ENCODE results near the gene CDKAL1. TPM values are rescaled to one million over a fixed set of nuclear protein-coding genes. Genes with fewer than 3 reads are reported as not detected.

Gene CDKAL1
- total RNA-seq, 1 experiment from 2014 or later: 13.8 TPM

DNA sequence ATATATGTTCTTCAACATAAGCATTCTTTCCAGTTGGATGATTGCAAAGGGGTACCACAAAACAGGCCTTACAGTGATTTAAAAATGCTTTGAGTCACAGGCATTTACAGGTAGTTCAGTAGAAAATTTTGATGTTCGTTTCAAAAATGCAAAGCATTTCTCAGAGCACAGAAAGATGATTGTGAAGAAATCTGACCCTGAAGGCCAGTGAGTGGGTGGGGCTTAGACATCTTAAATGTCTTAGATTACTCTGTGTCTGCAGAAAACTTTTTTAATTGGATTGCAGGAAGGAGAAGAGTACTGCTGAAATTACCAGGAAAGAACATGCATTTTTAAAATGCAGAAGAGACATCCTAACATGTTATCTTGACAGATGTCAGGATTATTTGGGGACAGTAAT lies 268.3 kb downstream of the CDKAL1 start:
- no peak overlapping the region for H3K4me2 ChIP-seq (ENCODE audit: low read length)
- no TSS peak for BruUV-seq (replicated peaks)
- no peak overlapping the region for H3K27ac ChIP-seq (ENCODE audit: low read length)
- no peak for DNase-seq
- no peak overlapping the region for H2AFZ ChIP-seq (ENCODE audit: low read length)
- H3K36me3 ChIP-seq (ENCODE audit: low read depth, low read length): no peaks in the 10 kb centered on the region; the same call in 1 of the 2 replicates
- CTCF ChIA-PET: no interaction called here
- TF ChIP-seq EZH2 (IDR thresholded peaks at IDR 0.05; ENCODE audit: low read length, unreplicated experiment) (no peak), EZH2phosphoT487 (IDR thresholded peaks at IDR 0.05; ENCODE audit: borderline replicate concordance, low read length) (no peak)
- TF ChIP-seq, protein P1, sequence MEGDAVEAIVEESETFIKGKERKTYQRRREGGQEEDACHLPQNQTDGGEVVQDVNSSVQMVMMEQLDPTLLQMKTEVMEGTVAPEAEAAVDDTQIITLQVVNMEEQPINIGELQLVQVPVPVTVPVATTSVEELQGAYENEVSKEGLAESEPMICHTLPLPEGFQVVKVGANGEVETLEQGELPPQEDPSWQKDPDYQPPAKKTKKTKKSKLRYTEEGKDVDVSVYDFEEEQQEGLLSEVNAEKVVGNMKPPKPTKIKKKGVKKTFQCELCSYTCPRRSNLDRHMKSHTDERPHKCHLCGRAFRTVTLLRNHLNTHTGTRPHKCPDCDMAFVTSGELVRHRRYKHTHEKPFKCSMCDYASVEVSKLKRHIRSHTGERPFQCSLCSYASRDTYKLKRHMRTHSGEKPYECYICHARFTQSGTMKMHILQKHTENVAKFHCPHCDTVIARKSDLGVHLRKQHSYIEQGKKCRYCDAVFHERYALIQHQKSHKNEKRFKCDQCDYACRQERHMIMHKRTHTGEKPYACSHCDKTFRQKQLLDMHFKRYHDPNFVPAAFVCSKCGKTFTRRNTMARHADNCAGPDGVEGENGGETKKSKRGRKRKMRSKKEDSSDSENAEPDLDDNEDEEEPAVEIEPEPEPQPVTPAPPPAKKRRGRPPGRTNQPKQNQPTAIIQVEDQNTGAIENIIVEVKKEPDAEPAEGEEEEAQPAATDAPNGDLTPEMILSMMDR (conservative IDR thresholded peaks at IDR 0.05; ENCODE audit: low read depth, low read length): no peak
- H3K79me2 ChIP-seq (ENCODE audit: low read length): no peaks in the 10 kb centered on the region
- H3F3A ChIP-seq (ENCODE audit: low read length, unreplicated experiment): no peaks in the 10 kb centered on the region
- no peaks in the 10 kb centered on the region for H3K4me1 ChIP-seq (ENCODE audit: insufficient read depth, low read length)
- intact Hi-C loops (cut with micrococcal nuclease): no loop called here
- no peaks in the 10 kb centered on the region for H4K20me1 ChIP-seq (ENCODE audit: low read length)
- 0 out of 2 replicates have a peak, but pooled peaks cover 6% of the 10 kb centered on the region for H3K9me3 ChIP-seq (ENCODE audit: low read length)
- no peaks in the 10 kb centered on the region for H3K9me2 ChIP-seq (replicated peaks; ENCODE audit: low read length)
- no peak overlapping the region for H3K9ac ChIP-seq (ENCODE audit: low read length)
- H3K27me3 ChIP-seq (ENCODE audit: low read length): no peaks in the 10 kb centered on the region
- H3K4me3 ChIP-seq (ENCODE audit: low read length): no peak overlapping the region
- POLR2A ChIA-PET (ENCODE audit: unreplicated experiment): no interaction called here
- no peak for ATAC-seq

DNA sequence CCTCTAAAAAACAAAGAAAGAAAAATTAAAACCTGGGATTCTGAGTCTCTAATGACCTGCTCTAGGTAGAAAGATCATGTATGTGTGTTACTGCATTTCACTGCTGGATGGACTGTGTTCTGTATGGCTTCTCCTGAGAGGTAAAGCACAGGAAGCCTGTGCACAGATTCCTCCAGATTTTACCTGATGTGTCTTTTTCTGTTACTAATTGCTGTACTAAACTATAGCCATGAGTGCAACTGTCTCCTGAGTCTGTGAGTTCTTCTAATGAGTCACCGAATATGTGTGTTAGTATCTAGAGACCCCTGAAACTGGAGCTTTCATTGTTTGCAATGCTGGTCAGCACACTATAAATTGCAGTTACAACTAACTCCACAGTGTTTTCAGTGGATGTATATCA lies 270.8 kb downstream of the CDKAL1 start:
- intact Hi-C loops (cut with micrococcal nuclease): no loop called here
- no TSS peak for BruUV-seq (replicated peaks)
- H4K20me1 ChIP-seq (ENCODE audit: low read length): no peaks in the 10 kb centered on the region
- H3K9me2 ChIP-seq (replicated peaks; ENCODE audit: low read length): no peaks in the 10 kb centered on the region
- no peak overlapping the region for H2AFZ ChIP-seq (ENCODE audit: low read length)
- H3K4me2 ChIP-seq (ENCODE audit: low read length): no peak overlapping the region
- no peaks in the 10 kb centered on the region for H3K27me3 ChIP-seq (ENCODE audit: low read length)
- no peak for TF ChIP-seq EZH2phosphoT487 (IDR thresholded peaks at IDR 0.05; ENCODE audit: borderline replicate concordance, low read length)
- TF ChIP-seq, protein P1 (conservative IDR thresholded peaks at IDR 0.05; ENCODE audit: low read depth, low read length): no peak
- ChIA-PET CTCF (no interaction called here), POLR2A (ENCODE audit: unreplicated experiment) (no interaction called here)
- no peak for DNase-seq
- H3K79me2 ChIP-seq (ENCODE audit: low read length): no peaks in the 10 kb centered on the region
- no peaks in the 10 kb centered on the region; the same call in 1 of the 2 replicates for H3K36me3 ChIP-seq (ENCODE audit: low read depth, low read length)
- no peak overlapping the region for H3K4me3 ChIP-seq (ENCODE audit: low read length)
- peak; percentile 15; the same call in 1 of the 2 replicates for ATAC-seq
- no peaks in the 10 kb centered on the region for H3K4me1 ChIP-seq (ENCODE audit: insufficient read depth, low read length)
- no peak overlapping the region for H3K9ac ChIP-seq (ENCODE audit: low read length)
- H3F3A ChIP-seq (ENCODE audit: low read length, unreplicated experiment): no peaks in the 10 kb centered on the region
- H3K27ac ChIP-seq (ENCODE audit: low read length): no peak overlapping the region
- 0 out of 2 replicates have a peak, but pooled peaks cover 6% of the 10 kb centered on the region for H3K9me3 ChIP-seq (ENCODE audit: low read length)

DNA sequence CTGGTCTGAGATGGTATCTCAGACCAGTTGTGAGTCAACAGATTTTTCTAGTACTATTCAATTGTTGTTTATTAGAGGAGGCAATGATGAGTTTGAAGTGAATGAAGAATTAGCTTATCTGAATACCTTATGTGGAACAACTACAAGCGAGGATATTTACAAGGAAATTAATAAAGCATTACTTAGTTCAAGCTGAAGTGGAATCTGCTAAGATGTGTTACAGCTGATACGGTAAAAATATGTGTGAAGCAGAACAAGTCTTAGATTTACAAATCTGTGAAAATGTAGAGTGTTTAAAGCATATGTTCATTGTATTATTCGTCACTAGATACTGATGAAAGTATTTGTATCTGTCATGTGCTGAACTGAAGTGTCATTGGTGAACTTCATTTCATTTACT lies 272.4 kb downstream of the CDKAL1 start:
- no peak overlapping the region for H3K9ac ChIP-seq (ENCODE audit: low read length)
- POLR2A ChIA-PET (ENCODE audit: unreplicated experiment): no interaction called here
- DNase-seq (no peak), ATAC-seq (no peak)
- no peak overlapping the region for H2AFZ ChIP-seq (ENCODE audit: low read length)
- H3K4me1 ChIP-seq (ENCODE audit: insufficient read depth, low read length): peaks cover 12% of the 10 kb centered on the region
- no peaks in the 10 kb centered on the region for H3K27me3 ChIP-seq (ENCODE audit: low read length)
- CTCF ChIA-PET: no interaction called here
- 0 out of 2 replicates have a peak, but pooled peaks cover 6% of the 10 kb centered on the region for H3K9me3 ChIP-seq (ENCODE audit: low read length)
- BruUV-seq (replicated peaks): no TSS peak
- H3K27ac ChIP-seq (ENCODE audit: low read length): no peak overlapping the region
- H4K20me1 ChIP-seq (ENCODE audit: low read length): no peaks in the 10 kb centered on the region
- H3K9me2 ChIP-seq (replicated peaks; ENCODE audit: low read length): no peaks in the 10 kb centered on the region
- H3F3A ChIP-seq (ENCODE audit: low read length, unreplicated experiment): no peaks in the 10 kb centered on the region
- TF ChIP-seq EZH2 (IDR thresholded peaks at IDR 0.05; ENCODE audit: low read length, unreplicated experiment): no peak
- TF ChIP-seq, protein P1 (conservative IDR thresholded peaks at IDR 0.05; ENCODE audit: low read depth, low read length): no peak
- TF ChIP-seq EZH2phosphoT487 (IDR thresholded peaks at IDR 0.05; ENCODE audit: borderline replicate concordance, low read length): no peak
- no peak overlapping the region for H3K4me2 ChIP-seq (ENCODE audit: low read length)
- no peaks in the 10 kb centered on the region for H3K79me2 ChIP-seq (ENCODE audit: low read length)
- intact Hi-C loops (cut with micrococcal nuclease): no loop called here
- no peaks in the 10 kb centered on the region; the same call in 1 of the 2 replicates for H3K36me3 ChIP-seq (ENCODE audit: low read depth, low read length)
- H3K4me3 ChIP-seq (ENCODE audit: low read length): no peak overlapping the region
